ENCODE data around the gene MED16.
"Not testable (repeated sequence)": the region's sequence is repeated elsewhere in the genome, so short reads cannot be mapped to it uniquely, and the experiment has no call there.

Gene MED16

GRCh38 chr19:904545-904944, 11.6 kb upstream of the MED16 start:
- DNase-seq, result no peak

GRCh38 chr19:903266-903797, 10.3 kb upstream of the MED16 start:
- no peak for DNase-seq

- DNase-seq, result no peak
These were observed 9.6 kb upstream of the MED16 start for GRCh38 chr19:902446-903226.

GRCh38 chr19:902093-902370, 9.0 kb upstream of the MED16 start:
- DNase-seq, result no peak

- DNase-seq, result no peak
These were observed 8.5 kb upstream of the MED16 start for GRCh38 chr19:901216-902092.

GRCh38 chr19:900302-901111, 7.5 kb upstream of the MED16 start:
- no peak for DNase-seq

- no peak for DNase-seq
These were observed 7.0 kb upstream of the MED16 start for GRCh38 chr19:900043-900301.

GRCh38 chr19:899336-900042, 6.5 kb upstream of the MED16 start:
- DNase-seq, result no peak

- DNase-seq, result no peak
These were observed 5.7 kb upstream of the MED16 start for GRCh38 chr19:898663-899062.

GRCh38 chr19:897442-898039, 4.6 kb upstream of the MED16 start:
- no peak for DNase-seq

- DNase-seq, result no peak
These were observed 4.0 kb upstream of the MED16 start for GRCh38 chr19:896999-897398.

- DNase-seq, result no peak
These were observed 3.4 kb upstream of the MED16 start for GRCh38 chr19:896434-896833.

GRCh38 chr19:892243-892893, 619 bp downstream of the MED16 start:
- DNase-seq, result no peak

- not testable (repeated sequence) for DNase-seq
These were observed 1.4 kb downstream of the MED16 start for GRCh38 chr19:891421-892200.

GRCh38 chr19:890831-891230, 2.2 kb downstream of the MED16 start:
- DNase-seq, result no peak

GRCh38 chr19:889662-890295, 3.2 kb downstream of the MED16 start:
- no peak for DNase-seq

GRCh38 chr19:888581-889385, 4.2 kb downstream of the MED16 start:
- DNase-seq, result no peak

GRCh38 chr19:887599-887998, 5.4 kb downstream of the MED16 start:
- DNase-seq, result no peak

- DNase-seq, result no peak
These were observed 5.9 kb downstream of the MED16 start for GRCh38 chr19:887072-887471.

All from DMS79 (cell line).